GM12874 (cell line): ENCODE data around the gene NRK.

Experiments
- CTCF ChIP-seq: IDR thresholded peaks from 2 replicates; pipeline ENCODE4 v1.5.1; 2011; ENCODE audit warnings: low read depth, mild to moderate bottlenecking, control low read depth, low read length, moderate library complexity; ENCODE audit not compliant: insufficient read depth

NRK gene

GRCh38 chrX:105909576-105909975 is 87.2 kb downstream of the NRK start:
- TF ChIP-seq CTCF = no peak

- no peak for TF ChIP-seq CTCF
Observed at GRCh38 chrX:105910563-105911105, 88.3 kb downstream of the NRK start.

GRCh38 chrX:105945266-105945665 is 122.9 kb downstream of the NRK start:
- TF ChIP-seq CTCF = no peak

- TF ChIP-seq CTCF = no peak
Observed at GRCh38 chrX:105969487-105969886, 147.1 kb downstream of the NRK start.

GRCh38 chrX:105972690-105973386 is 150.5 kb downstream of the NRK start:
- TF ChIP-seq CTCF = no peak

- TF ChIP-seq CTCF = no peak
Observed at GRCh38 chrX:105973387-105973739, 151.0 kb downstream of the NRK start.

GRCh38 chrX:105975382-105975781 is 153.0 kb downstream of the NRK start:
- no peak for TF ChIP-seq CTCF
